ENCODE results near the gene ADARB2.
"Not testable (repeated sequence)": the region's sequence is repeated elsewhere in the genome, so short reads cannot be mapped to it uniquely, and the experiment has no call there.

- not testable (repeated sequence) for TF ChIP-seq CTCF (IDR thresholded peaks at IDR 0.05; ENCODE audit: insufficient read depth, low read length); POLR2AphosphoS5 (IDR thresholded peaks at IDR 0.05; ENCODE audit: low read depth)
These were observed 510.4 kb downstream of the ADARB2 start for GRCh38 chr10:1226907-1227306.

All from HL-60 (cell line).